WERI-Rb-1 (cell line): ENCODE data around the gene PTPRD.

Source experiments
- DNase-seq: peaks from one replicate; pipeline ENCODE4 v3.0.0-alpha.2; 2020
- H3K27ac ChIP-seq: fragments of 250-450 bp; sonication (Bioruptor Pico); 2 replicates; pipeline ENCODE4 v1.5.1; 2020; ENCODE audit warnings: mild to moderate bottlenecking, moderate library complexity
- H3K27me3 ChIP-seq: fragments of 250-450 bp; sonication (Bioruptor Pico); 2 replicates; pipeline ENCODE4 v1.5.1; 2021; ENCODE audit warnings: mild to moderate bottlenecking, low read depth, moderate library complexity; ENCODE audit not compliant: insufficient read depth, severe bottlenecking
- H3K36me3 ChIP-seq: fragments of 250-450 bp; sonication (Bioruptor Pico); 2 replicates; pipeline ENCODE4 v1.5.1; 2020; ENCODE audit warnings: mild to moderate bottlenecking, moderate library complexity
- H3K4me3 ChIP-seq: 2 replicates; pipeline ENCODE4 v1.5.1; 2011; ENCODE audit warnings: low read depth, mild to moderate bottlenecking, control low read depth, low read length
- H3K9me3 ChIP-seq: fragments of 250-450 bp; sonication (Bioruptor Pico); 2 replicates; pipeline ENCODE4 v1.5.1; 2021; ENCODE audit warnings: mild to moderate bottlenecking, moderate library complexity; ENCODE audit not compliant: severe bottlenecking
- TF ChIP-seq, protein P1 (sequence below): IDR thresholded peaks from 2 replicates; pipeline ENCODE4 v1.5.1; 2011; ENCODE audit warnings: low read depth, mild to moderate bottlenecking, control low read depth, inconsistent platforms, low read length

Gene PTPRD

GRCh38 chr9:8823131-8823895 is 1789.5 kb downstream of the PTPRD start:
- TF ChIP-seq, protein P1, sequence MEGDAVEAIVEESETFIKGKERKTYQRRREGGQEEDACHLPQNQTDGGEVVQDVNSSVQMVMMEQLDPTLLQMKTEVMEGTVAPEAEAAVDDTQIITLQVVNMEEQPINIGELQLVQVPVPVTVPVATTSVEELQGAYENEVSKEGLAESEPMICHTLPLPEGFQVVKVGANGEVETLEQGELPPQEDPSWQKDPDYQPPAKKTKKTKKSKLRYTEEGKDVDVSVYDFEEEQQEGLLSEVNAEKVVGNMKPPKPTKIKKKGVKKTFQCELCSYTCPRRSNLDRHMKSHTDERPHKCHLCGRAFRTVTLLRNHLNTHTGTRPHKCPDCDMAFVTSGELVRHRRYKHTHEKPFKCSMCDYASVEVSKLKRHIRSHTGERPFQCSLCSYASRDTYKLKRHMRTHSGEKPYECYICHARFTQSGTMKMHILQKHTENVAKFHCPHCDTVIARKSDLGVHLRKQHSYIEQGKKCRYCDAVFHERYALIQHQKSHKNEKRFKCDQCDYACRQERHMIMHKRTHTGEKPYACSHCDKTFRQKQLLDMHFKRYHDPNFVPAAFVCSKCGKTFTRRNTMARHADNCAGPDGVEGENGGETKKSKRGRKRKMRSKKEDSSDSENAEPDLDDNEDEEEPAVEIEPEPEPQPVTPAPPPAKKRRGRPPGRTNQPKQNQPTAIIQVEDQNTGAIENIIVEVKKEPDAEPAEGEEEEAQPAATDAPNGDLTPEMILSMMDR, result no peak
- H3K9me3 ChIP-seq, result no peaks in the 10 kb centered on the region
- H3K27me3 ChIP-seq, result no peaks in the 10 kb centered on the region
- no peaks in the 10 kb centered on the region for H3K36me3 ChIP-seq
- no peak overlapping the region for H3K27ac ChIP-seq
- H3K4me3 ChIP-seq, result no peak overlapping the region
- no peak for DNase-seq

DNA sequence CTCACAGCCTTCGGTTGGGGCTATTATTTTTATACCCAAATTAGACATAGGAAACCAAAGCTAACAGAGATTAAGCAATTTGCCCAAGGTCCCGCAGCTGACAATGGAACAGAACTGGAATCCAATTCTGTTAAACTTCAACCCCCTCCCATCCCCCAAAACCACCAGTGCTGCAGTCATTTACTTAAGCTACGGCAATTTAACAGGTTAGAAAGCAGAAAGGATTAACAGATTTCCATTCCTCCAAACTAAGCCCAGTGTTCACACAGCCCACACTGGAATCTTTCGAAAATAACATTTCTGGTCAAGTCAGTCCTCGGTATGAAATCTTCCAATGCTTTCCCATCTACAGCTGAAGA is 1790.2 kb downstream of the PTPRD start:
- DNase-seq, result no peak
- Histone ChIP-seq H3K9me3 (no peaks in the 10 kb centered on the region), H3K27me3 (no peaks in the 10 kb centered on the region), H3K36me3 (no peaks in the 10 kb centered on the region), H3K4me3 (no peak overlapping the region), H3K27ac (no peak overlapping the region)
- TF ChIP-seq, protein P1, result no peak

DNA sequence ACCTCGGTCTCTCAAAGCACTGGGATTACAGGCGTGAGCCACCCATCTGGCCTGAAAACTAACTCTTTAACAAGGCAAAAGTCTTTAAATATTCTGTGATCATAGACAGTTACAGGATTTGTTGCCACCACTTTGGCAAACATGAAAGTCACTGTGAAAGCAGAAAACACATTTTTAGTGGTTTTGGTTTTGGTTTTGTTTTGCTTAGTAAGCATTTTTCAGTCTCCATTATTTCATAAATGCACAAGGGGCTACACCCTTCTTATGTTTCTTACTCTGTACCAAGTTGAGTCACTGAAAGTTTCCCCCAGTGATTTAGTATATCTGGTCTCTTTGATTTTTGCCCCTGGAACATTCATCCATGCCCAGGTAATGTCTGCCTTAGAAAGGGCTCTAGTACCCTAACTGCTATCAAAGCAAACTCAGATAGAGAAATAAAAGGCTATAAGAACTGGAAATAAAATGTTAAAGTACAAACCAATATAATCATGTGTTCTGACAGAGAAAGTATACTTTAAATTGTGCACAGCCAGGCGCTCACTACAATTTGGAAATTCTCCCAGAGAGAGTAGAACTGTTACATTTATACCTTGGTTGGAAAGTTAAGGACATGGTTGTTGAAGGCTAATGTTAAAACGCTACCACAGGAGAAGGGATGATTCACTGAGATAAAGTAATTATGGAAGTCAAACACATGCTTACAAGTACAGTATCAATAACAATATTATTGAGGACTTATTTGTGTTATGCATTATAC is 1790.7 kb downstream of the PTPRD start:
- Histone ChIP-seq H3K27me3 (no peaks in the 10 kb centered on the region), H3K36me3 (no peaks in the 10 kb centered on the region), H3K27ac (no peak overlapping the region), H3K4me3 (no peak overlapping the region), H3K9me3 (no peaks in the 10 kb centered on the region)
- TF ChIP-seq, protein P1, result no peak
- DNase-seq, result no peak

GRCh38 chr9:8817335-8817734 is 1795.5 kb downstream of the PTPRD start:
- Histone ChIP-seq H3K27me3 (no peaks in the 10 kb centered on the region), H3K9me3 (no peaks in the 10 kb centered on the region), H3K4me3 (no peak overlapping the region), H3K27ac (no peak overlapping the region), H3K36me3 (no peaks in the 10 kb centered on the region)
- no peak for DNase-seq
- TF ChIP-seq, protein P1, result no peak

DNA sequence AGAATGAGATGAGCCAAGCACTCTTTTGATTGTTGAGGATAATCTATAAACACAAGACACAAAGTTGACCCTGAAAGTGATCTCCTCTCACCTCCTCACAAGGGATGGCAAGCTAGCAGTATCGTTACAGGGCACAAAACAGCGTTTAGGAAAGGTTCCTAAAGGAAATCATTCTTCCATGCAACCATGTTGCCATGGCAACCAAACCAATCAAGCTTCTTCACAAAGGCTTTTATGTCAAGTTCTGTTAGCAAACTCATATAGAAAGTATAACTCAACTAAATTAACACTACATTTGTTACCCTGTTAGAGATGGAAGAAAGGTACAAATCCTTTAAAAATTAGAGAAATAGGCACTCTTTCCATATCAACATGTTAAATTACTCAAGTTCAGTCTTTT is 1796.4 kb downstream of the PTPRD start:
- no peaks in the 10 kb centered on the region for H3K9me3 ChIP-seq
- H3K36me3 ChIP-seq, result no peaks in the 10 kb centered on the region
- no peak overlapping the region for H3K4me3 ChIP-seq
- DNase-seq, result no peak
- no peaks in the 10 kb centered on the region for H3K27me3 ChIP-seq
- no peak overlapping the region for H3K27ac ChIP-seq
- TF ChIP-seq, protein P1, result no peak
